ENCODE measurements around the gene CEPT1. TPM values are rescaled to one million over a fixed set of nuclear protein-coding genes. Genes with fewer than 3 reads are reported as not detected.

CEPT1 gene
- total RNA-seq, 2 experiments from 2014 or later, result 23.9 to 28.8 TPM

DNA sequence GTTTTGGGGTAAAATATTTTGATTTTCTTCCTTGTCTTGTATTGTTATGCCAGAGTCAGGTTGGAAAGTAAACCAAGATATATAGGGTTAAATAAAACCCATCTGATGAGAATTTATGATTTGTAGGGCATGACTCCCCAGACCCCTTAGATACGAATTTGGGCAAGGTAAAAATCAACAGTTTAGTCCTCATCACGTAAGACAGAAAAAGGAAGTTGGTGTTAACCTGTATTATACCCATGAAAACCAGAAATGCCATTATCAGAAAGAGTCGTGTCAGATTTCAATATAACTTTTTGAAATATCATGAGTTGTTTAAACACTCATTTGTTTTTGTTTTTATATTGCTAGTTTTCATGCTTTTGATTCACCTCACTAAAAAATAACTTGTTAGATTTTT lies 11.8 kb downstream of the CEPT1 start:
- peaks cover 73% of the 10 kb centered on the region for H3K4me1 Mint-ChIP-seq (ENCODE audit: low read depth)
- ChIA-PET POLR2A (no interaction called here), CTCF (no interaction called here)
- H3K36me3 Mint-ChIP-seq, result peaks cover 71% of the 10 kb centered on the region
- intact Hi-C loops (cut with micrococcal nuclease), result loop anchor here (2.0 kb wide), 1 partner anchor 37 kb away; no protein-coding TSS in a partner anchor
- H3K9me3 Mint-ChIP-seq, result no peaks in the 10 kb centered on the region
- DNase-seq, result no peak
- no peaks in the 10 kb centered on the region for H3K27me3 Mint-ChIP-seq
- no peak overlapping the region for H3K27ac Mint-ChIP-seq
- H3K4me3 Mint-ChIP-seq, result no peak overlapping the region

DNA sequence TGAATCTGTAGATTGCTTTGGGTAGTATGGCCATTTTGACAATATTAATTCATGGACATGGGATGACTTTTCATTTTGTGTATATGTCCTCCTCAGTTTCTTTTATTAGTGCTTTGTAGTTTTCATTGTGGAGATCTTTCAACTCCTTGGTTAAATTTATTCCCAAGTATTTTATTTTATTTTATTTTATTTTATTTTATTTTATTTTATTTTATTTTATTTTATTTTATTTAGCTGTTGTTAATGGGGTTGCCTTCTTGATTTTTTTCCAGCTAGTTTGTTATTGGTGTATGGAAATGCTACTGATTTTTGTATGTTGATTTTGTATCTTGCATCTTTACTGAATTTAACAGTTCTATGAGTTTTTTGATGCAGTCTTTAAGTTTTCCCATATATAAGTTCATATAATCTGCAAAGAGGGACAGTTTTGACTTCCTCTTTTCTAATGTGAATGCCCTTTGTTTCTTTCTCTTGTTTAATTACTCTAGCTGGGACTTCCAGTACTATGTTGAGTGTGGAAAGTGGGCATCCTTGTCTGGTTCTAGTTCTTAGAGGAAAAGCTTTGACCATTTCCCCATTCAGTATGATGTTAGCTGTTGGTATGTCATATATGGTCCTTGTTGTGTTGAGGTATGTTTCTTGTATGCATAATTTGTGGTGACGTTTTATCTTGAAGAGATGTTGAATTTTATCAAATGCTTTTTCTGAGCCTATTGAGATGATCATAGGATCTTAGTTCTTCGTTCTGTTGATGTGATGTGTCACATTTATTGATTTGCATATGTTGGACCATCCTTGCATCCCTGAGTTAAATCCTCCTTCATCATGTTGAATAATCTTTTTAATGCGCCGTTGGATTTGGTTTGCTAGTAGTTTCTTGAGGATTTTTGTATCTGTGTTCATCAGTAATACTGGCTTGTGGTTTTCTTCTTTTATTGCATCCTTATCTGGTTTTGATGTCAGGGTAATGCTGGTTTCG lies 14.3 kb downstream of the CEPT1 start:
- intact Hi-C loops (cut with micrococcal nuclease), result no loop called here
- no peaks in the 10 kb centered on the region for H3K9me3 Mint-ChIP-seq
- peaks cover 54% of the 10 kb centered on the region for H3K4me1 Mint-ChIP-seq (ENCODE audit: low read depth)
- H3K36me3 Mint-ChIP-seq, result peaks cover 62% of the 10 kb centered on the region
- ChIA-PET CTCF (interaction anchor here (0.7 to 1.0 kb wide), 2 partner anchors 123 to 1313 kb away, joined by 3 read pairs; no protein-coding TSS in a partner anchor), POLR2A (no interaction called here)
- H3K4me3 Mint-ChIP-seq, result no peak overlapping the region
- no peak for DNase-seq
- no peaks in the 10 kb centered on the region for H3K27me3 Mint-ChIP-seq
- H3K27ac Mint-ChIP-seq, result no peak overlapping the region

DNA sequence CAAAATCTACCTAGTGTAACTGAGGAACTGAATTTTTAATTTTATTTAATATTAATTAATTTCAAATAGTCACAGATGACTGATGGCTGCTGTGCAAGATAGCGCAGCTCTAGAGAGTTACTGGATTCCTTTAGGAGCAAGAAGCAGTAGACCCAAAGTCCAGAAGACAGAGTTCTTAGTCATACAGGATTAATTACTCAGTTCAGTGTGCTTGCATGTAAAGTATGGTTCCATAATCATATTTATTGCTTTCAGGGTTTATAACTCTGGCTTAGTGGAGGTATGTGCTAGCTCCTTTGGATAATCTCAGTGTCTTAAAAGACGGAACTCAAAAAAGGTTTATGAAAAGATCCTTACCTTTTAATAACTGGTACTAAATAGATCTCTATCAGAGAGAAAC lies 17.4 kb downstream of the CEPT1 start:
- peaks cover 43% of the 10 kb centered on the region for H3K36me3 Mint-ChIP-seq
- CTCF ChIA-PET, result interaction anchor here (2.1 kb wide), 1 partner anchor 126 kb away, joined by 6 read pairs; no protein-coding TSS in a partner anchor
- H3K4me3 Mint-ChIP-seq, result no peak overlapping the region
- DNase-seq, result no peak
- POLR2A ChIA-PET, result no interaction called here
- intact Hi-C loops (cut with micrococcal nuclease), result no loop called here
- no peaks in the 10 kb centered on the region for H3K9me3 Mint-ChIP-seq
- H3K4me1 Mint-ChIP-seq (ENCODE audit: low read depth), result peaks cover 37% of the 10 kb centered on the region
- no peaks in the 10 kb centered on the region for H3K27me3 Mint-ChIP-seq
- no peak overlapping the region for H3K27ac Mint-ChIP-seq

DNA sequence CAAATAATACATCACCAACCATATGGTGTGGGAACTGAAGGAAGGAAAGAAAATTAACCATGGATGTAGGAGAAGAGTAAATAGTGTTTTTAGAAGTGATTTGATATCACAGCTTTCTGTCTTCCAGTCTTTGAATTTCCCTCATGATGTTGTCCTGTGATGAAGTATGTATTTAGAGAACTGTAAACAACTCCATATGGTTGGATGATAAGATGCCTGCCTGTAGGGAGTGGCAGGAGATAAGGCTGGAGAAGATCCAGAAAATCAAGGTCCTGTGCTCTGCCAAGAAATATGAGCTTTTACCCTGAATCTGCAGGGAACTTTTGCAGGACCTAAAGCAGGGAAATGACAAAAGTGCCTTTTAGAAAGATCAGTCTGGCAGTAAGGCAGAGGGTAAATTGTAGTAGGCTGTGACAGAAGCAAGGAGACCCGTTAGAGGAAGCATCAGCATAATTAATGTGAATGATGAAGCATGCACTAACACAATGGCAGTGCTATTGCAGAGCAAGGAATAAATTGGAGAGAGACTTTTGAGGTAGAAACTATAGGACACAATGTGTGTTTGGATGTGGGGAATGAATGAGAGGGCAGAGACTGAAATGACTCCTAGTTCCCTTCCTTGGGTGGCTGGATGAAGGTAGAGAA lies 21.9 kb downstream of the CEPT1 start:
- Mint-ChIP-seq H3K4me3 (no peak overlapping the region), H3K9me3 (no peaks in the 10 kb centered on the region), H3K4me1 (ENCODE audit: low read depth) (peaks cover 9% of the 10 kb centered on the region), H3K27me3 (no peaks in the 10 kb centered on the region), H3K36me3 (peaks cover 12% of the 10 kb centered on the region), H3K27ac (no peak overlapping the region)
- CTCF ChIA-PET, result no interaction called here
- POLR2A ChIA-PET, result interaction anchor here (0.6 kb wide), 1 partner anchor 1046 kb away, joined by 4 read pairs; no protein-coding TSS in a partner anchor
- no peak for DNase-seq
- intact Hi-C loops (cut with micrococcal nuclease), result no loop called here

DNA sequence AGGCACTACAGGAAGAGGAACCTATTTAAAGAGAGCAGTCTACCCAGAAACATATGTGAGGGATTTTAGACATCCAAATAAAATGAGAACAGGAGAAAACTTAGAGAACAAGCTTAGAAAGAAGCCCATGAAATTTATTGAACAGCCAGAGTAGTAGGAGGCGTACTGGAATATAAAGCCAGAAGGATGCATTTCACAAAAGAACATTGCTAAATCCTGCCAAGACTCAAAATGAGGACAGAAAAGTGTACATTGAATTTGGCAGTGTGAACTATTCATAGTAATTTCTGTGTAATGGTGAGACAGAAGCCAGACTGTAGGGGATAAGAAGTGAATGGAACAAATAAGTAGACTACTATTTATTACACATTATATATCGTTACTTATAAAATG lies 22.5 kb downstream of the CEPT1 start:
- H3K36me3 Mint-ChIP-seq, result peaks cover 12% of the 10 kb centered on the region
- intact Hi-C loops (cut with micrococcal nuclease), result no loop called here
- peaks cover 9% of the 10 kb centered on the region for H3K4me1 Mint-ChIP-seq (ENCODE audit: low read depth)
- CTCF ChIA-PET, result no interaction called here
- POLR2A ChIA-PET, result no interaction called here
- H3K9me3 Mint-ChIP-seq, result no peaks in the 10 kb centered on the region
- no peak for DNase-seq
- H3K27ac Mint-ChIP-seq, result no peak overlapping the region
- no peak overlapping the region for H3K4me3 Mint-ChIP-seq
- H3K27me3 Mint-ChIP-seq, result no peaks in the 10 kb centered on the region

DNA sequence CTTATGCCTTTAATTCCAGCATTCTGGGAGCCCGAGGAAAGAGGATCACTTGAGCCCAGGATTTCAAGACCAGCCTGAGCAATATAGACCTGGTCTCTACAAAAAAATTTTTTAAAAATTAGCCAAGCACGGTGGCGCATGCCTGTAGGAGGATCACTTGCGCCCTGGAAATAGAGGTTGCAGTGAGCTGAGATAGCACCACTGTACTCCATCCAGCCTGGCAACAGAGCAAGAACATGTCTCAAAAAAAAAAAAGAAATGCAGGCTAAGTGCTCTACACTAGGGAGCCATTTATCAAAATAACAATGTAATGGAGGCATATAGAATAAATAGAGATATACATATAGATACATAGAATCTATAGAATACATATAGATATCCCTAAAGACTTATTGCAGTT lies 23.3 kb downstream of the CEPT1 start:
- ChIA-PET CTCF (no interaction called here), POLR2A (no interaction called here)
- Mint-ChIP-seq H3K4me3 (no peak overlapping the region), H3K9me3 (no peaks in the 10 kb centered on the region), H3K27ac (no peak overlapping the region), H3K27me3 (no peaks in the 10 kb centered on the region), H3K36me3 (peaks cover 16% of the 10 kb centered on the region), H3K4me1 (ENCODE audit: low read depth) (peaks cover 9% of the 10 kb centered on the region)
- DNase-seq, result no peak
- intact Hi-C loops (cut with micrococcal nuclease), result no loop called here

DNA sequence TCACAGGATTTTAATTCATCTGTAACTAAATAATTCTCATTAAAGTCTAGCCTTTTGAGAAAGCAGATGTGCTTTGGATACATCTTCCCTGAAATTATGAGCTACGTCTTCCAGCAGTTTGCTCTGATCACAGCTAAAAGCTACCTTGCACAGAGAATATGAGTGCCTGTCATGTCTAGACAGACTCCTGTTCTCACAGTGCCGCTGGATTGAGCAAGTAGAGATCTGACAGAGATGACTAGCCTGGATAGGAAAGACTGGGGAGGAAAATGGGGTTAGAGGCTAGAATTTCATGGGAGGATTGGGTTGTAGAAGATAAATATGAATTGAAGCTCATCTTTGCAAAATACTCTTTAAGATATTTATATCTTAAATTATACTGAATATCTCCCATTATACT lies 24.1 kb downstream of the CEPT1 start:
- Mint-ChIP-seq H3K27ac (no peak overlapping the region), H3K4me1 (ENCODE audit: low read depth) (peaks cover 9% of the 10 kb centered on the region), H3K27me3 (no peaks in the 10 kb centered on the region), H3K4me3 (no peak overlapping the region), H3K36me3 (peaks cover 14% of the 10 kb centered on the region), H3K9me3 (no peaks in the 10 kb centered on the region)
- intact Hi-C loops (cut with micrococcal nuclease), result no loop called here
- DNase-seq, result no peak
- ChIA-PET POLR2A (no interaction called here), CTCF (interaction anchor here (0.7 kb wide), 1 partner anchor 1524 kb away, joined by 3 read pairs; no protein-coding TSS in a partner anchor)

DNA sequence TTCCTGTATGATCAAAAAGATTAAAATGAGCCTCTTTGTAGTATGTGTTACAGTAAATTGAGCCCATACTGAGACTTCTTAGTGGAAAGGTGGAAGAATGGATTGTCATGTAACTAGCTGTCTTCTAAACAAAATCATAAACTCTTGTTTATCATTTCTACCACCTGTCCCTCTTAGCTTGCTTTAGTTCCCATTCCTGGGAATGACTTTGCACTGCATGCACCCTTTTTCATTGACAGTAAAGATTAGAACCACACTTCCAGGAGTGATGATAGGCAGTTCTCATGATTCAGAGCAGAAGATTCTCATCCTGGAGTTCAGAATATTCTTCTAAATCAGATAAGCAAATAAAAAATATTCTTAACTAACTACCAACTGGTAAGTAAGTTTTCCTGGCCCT lies 32.4 kb downstream of the CEPT1 start:
- CTCF ChIA-PET, result no interaction called here
- no peak overlapping the region for H3K27ac Mint-ChIP-seq
- intact Hi-C loops (cut with micrococcal nuclease), result no loop called here

DNA sequence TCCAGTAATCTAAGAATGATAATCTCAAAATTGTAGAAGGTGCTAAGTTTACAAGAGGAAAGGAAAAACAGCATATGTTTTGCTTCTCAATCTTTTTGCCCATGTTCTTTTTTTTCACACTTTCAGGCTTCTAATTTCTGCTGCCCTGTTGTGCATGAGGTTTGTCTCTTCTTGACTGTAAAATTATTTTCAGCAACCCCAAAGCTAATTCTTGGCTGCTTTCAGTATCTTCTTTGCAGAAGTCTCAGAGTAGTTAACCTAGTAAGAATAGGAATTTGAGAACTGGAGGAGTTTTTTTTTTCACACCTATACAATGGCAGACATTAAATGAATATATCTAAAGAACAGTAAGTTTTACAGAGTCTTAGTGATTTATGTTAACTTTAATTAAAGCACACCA lies 34.0 kb downstream of the CEPT1 start:
- Mint-ChIP-seq H3K9me3 (no peaks in the 10 kb centered on the region), H3K4me1 (ENCODE audit: low read depth) (peaks cover 19% of the 10 kb centered on the region), H3K4me3 (no peak overlapping the region), H3K27ac (peak overlapping the region; percentile 45), H3K36me3 (peaks cover 27% of the 10 kb centered on the region), H3K27me3 (no peaks in the 10 kb centered on the region)
- DNase-seq, result no peak
- POLR2A ChIA-PET, result interaction anchor here (0.8 kb wide), 1 partner anchor 13 kb away, joined by 4 read pairs; no protein-coding TSS in a partner anchor
- intact Hi-C loops (cut with micrococcal nuclease), result no loop called here
- CTCF ChIA-PET, result no interaction called here

More for the DNA sequence above, 32.4 kb downstream of the CEPT1 start:
- POLR2A ChIA-PET, result no interaction called here
- Mint-ChIP-seq H3K9me3 (no peaks in the 10 kb centered on the region), H3K4me3 (no peak overlapping the region), H3K36me3 (peaks cover 32% of the 10 kb centered on the region), H3K27me3 (no peaks in the 10 kb centered on the region), H3K4me1 (ENCODE audit: low read depth) (peaks cover 19% of the 10 kb centered on the region)
- no peak for DNase-seq

DNA sequence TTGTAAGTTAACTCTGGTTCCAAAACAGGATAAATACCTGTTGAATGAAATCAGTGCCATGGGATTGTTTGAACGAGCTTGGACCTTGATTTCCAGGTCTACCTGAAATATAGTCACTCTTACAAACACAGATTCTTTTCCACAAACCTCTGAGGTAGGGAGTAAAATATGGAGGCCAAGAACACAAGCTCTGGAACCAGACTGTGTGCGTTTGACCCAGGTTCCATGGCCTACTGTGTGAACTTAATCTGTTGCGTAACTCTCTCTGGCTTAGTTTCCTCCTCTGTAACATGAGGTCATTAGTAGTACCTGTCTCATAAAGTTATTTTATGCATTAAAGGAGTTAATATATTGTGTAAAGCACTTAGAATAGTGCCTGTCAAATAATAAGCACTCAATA lies 35.3 kb downstream of the CEPT1 start:
- Mint-ChIP-seq H3K27ac (no peak overlapping the region), H3K9me3 (no peaks in the 10 kb centered on the region), H3K36me3 (peaks cover 29% of the 10 kb centered on the region), H3K4me3 (no peak overlapping the region), H3K4me1 (ENCODE audit: low read depth) (peaks cover 28% of the 10 kb centered on the region), H3K27me3 (no peaks in the 10 kb centered on the region)
- ChIA-PET POLR2A (no interaction called here), CTCF (no interaction called here)
- intact Hi-C loops (cut with micrococcal nuclease), result no loop called here
- DNase-seq, result no peak

DNA sequence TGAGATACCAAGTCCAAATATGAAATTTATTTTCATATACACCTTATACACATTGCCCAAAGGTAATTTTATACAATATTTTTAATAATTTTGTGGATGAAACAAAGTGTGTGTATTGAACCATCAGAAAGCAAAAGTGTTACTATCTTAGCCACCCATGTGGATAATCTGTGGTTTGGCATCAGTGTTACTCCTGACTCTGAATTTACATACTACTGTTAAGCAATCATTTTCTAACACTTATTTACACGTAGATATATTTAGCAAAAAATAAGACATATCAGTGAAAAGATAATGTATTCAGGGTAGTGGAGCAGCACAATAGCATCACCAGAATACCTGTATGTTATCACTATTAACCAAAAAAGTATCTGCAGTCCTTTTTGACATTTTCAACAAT lies 36.7 kb downstream of the CEPT1 start:
- peaks cover 34% of the 10 kb centered on the region for H3K4me1 Mint-ChIP-seq (ENCODE audit: low read depth)
- no peak overlapping the region for H3K27ac Mint-ChIP-seq
- H3K9me3 Mint-ChIP-seq, result no peaks in the 10 kb centered on the region
- ChIA-PET CTCF (no interaction called here), POLR2A (no interaction called here)
- H3K36me3 Mint-ChIP-seq, result peaks cover 31% of the 10 kb centered on the region
- H3K4me3 Mint-ChIP-seq, result no peak overlapping the region
- DNase-seq, result no peak
- intact Hi-C loops (cut with micrococcal nuclease), result no loop called here
- H3K27me3 Mint-ChIP-seq, result no peaks in the 10 kb centered on the region

DNA sequence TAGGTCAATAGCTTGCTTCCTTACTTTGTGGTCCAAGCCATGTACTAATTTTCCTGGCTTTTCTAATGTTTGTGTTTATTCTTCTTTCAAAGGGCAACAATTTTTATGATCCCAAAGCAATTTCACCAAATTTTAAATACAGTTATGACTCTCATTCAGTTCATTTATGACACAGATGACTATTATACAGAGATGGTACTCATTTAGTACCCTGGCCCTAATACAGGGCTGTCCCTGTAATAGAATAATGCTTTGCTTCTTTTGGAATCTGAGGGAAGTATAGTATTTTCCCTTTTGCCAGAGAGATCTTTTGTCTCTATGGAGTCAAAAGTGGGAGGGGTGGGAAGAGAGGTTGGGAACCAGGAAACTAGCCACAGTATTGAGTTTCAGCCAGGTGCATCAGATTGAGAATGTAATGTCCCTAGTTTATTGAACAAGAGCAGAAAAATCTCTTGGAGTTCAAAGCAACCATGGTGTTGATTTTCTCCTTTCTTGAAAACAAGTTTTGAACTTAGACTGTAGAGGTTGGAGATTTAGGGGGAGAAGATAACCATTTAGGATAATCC lies 40.0 kb downstream of the CEPT1 start:
- Mint-ChIP-seq H3K27me3 (no peaks in the 10 kb centered on the region), H3K9me3 (no peaks in the 10 kb centered on the region), H3K27ac (peak overlapping the region; percentile 46), H3K4me3 (no peak overlapping the region), H3K36me3 (peaks cover 37% of the 10 kb centered on the region), H3K4me1 (ENCODE audit: low read depth) (peaks cover 41% of the 10 kb centered on the region)
- DNase-seq, result no peak
- CTCF ChIA-PET, result interaction anchor here (0.6 to 1.0 kb wide), 2 partner anchors 41 to 220 kb away, joined by 4 read pairs; no protein-coding TSS in a partner anchor
- intact Hi-C loops (cut with micrococcal nuclease), result no loop called here
- POLR2A ChIA-PET, result no interaction called here

Measured in activated CD4-positive, alpha-beta memory T cell treated with anti-CD3 and anti-CD28 coated beads for 36 hours (primary cell).